Neural progenitor cell (in vitro differentiated cells): ENCODE results near the gene MOB4. TPM values are rescaled to one million over a fixed set of nuclear protein-coding genes. Genes with fewer than 3 reads are reported as not detected.

Experiments used
- DNase-seq: peaks from one replicate; pipeline ENCODE4 v3.0.0-alpha.2; 2016; ENCODE audit warnings: low spot score
- H2AFZ ChIP-seq: fragments of 200-600 bp; sonication (generic); replicated peaks from 2 replicates; pipeline ENCODE4 v1.6.1; 2016; ENCODE audit warnings: antibody characterized with exemption
- H3F3A ChIP-seq: fragments of 200-600 bp; sonication (generic); 2 replicates; pipeline ENCODE4 v1.6.1; 2016; ENCODE audit warnings: antibody characterized with exemption, low read depth
- H3K27ac ChIP-seq: fragments of 200-600 bp; sonication (generic); 2 replicates; pipeline ENCODE4 v1.5.1; 2016; ENCODE audit warnings: mild to moderate bottlenecking
- H3K27me3 ChIP-seq: fragments of 200-600 bp; sonication (generic); 2 replicates; pipeline ENCODE4 v1.6.1; 2016; ENCODE audit warnings: mild to moderate bottlenecking, moderate library complexity
- H3K36me3 ChIP-seq: fragments of 200-600 bp; sonication (generic); 2 replicates; pipeline ENCODE4 v1.5.1; 2016
- H3K4me1 ChIP-seq: fragments of 200-600 bp; sonication (generic); 2 replicates; pipeline ENCODE4 v1.6.1; 2016; ENCODE audit warnings: mixed run types
- H3K4me2 ChIP-seq: fragments of 200-600 bp; sonication (generic); 2 replicates; pipeline ENCODE4 v1.6.1; 2016
- H3K4me3 ChIP-seq: fragments of 200-600 bp; sonication (generic); 2 replicates; pipeline ENCODE4 v1.5.1; 2016
- H3K79me2 ChIP-seq: fragments of 200-600 bp; sonication (generic); 2 replicates; pipeline ENCODE4 v1.6.1; 2016; ENCODE audit warnings: low read depth
- H3K9ac ChIP-seq: fragments of 200-600 bp; sonication (generic); 2 replicates; pipeline ENCODE4 v1.6.1; 2016
- H3K9me3 ChIP-seq: fragments of 200-600 bp; sonication (generic); 2 replicates; pipeline ENCODE4 v1.5.1; 2016; ENCODE audit warnings: low read depth
- H4K20me1 ChIP-seq: fragments of 200-600 bp; sonication (generic); 2 replicates; pipeline ENCODE4 v1.6.1; 2016; ENCODE audit warnings: low read depth
- H3K27ac Mint-ChIP-seq: 3 replicates; pipeline ENCODE4 v1.8.0; 2021; ENCODE audit warnings: mixed read lengths
- H3K27me3 Mint-ChIP-seq: 2 replicates; pipeline ENCODE4 v1.8.0; 2022; ENCODE audit warnings: low read depth, mild to moderate bottlenecking, inconsistent platforms, moderate library complexity, mixed read lengths; ENCODE audit not compliant: insufficient read depth
- H3K36me3 Mint-ChIP-seq: 3 replicates; pipeline ENCODE4 v1.8.0; 2021; ENCODE audit warnings: mixed read lengths
- H3K4me1 Mint-ChIP-seq: 3 replicates; pipeline ENCODE4 v1.8.0; 2021; ENCODE audit warnings: mixed read lengths
- H3K4me3 Mint-ChIP-seq: 3 replicates; pipeline ENCODE4 v1.8.0; 2021; ENCODE audit warnings: mild to moderate bottlenecking, moderate library complexity, mixed read lengths
- H3K9me3 Mint-ChIP-seq: 3 replicates; pipeline ENCODE4 v1.8.0; 2020; ENCODE audit warnings: mixed read lengths
- CTCF ChIP-seq: fragments of 200-600 bp; sonication (generic); IDR thresholded peaks from 2 replicates; pipeline ENCODE4 v1.5.1; 2017; ENCODE audit warnings: antibody characterized with exemption, mild to moderate bottlenecking
- EZH2 ChIP-seq: fragments of 200-600 bp; sonication (generic); IDR thresholded peaks from 2 replicates; pipeline ENCODE4 v1.6.1; 2017; ENCODE audit warnings: antibody characterized with exemption, mild to moderate bottlenecking, moderate library complexity
- EZH2phosphoT487 ChIP-seq: fragments of 200-600 bp; sonication (generic); IDR thresholded peaks from 2 replicates; pipeline ENCODE4 v1.6.1; 2017; ENCODE audit warnings: antibody characterized with exemption
- total RNA-seq: library from RNA; depleted of rRNA; stranded (reverse); fragments of >200 nt; gene quantifications from 2 replicates; pipeline ENCODE4 v1.2.3, GENCODE V29; 2015; ENCODE audit warnings: low replicate concordance

Gene MOB4
- total RNA-seq, 1 donor from 2014 or later = 76.7 TPM

- H2AFZ ChIP-seq = no peak overlapping the region
- Mint-ChIP-seq H3K36me3 (peaks cover 17% of the 10 kb centered on the region), H3K4me1 (peaks cover 17% of the 10 kb centered on the region), H3K9me3 (no peaks in the 10 kb centered on the region), H3K27me3 (no peaks in the 10 kb centered on the region), H3K4me3 (no peak overlapping the region), H3K27ac (no peak overlapping the region)
- H3K4me3 ChIP-seq = no peak overlapping the region
- peaks cover 27% of the 10 kb centered on the region for H3K36me3 ChIP-seq
- no peak overlapping the region for H3K9ac ChIP-seq
- no peaks in the 10 kb centered on the region for H3K9me3 ChIP-seq
- no peak overlapping the region for H3K27ac ChIP-seq
- H4K20me1 ChIP-seq = peaks cover 19% of the 10 kb centered on the region
- DNase-seq = no peak
- H3F3A ChIP-seq = peaks cover 27% of the 10 kb centered on the region
- peaks cover 52% of the 10 kb centered on the region for H3K79me2 ChIP-seq
- H3K4me1 ChIP-seq = peaks cover 22% of the 10 kb centered on the region
- TF ChIP-seq EZH2 = no peak
- TF ChIP-seq CTCF = no peak
- TF ChIP-seq EZH2phosphoT487 = no peak
- H3K4me2 ChIP-seq = no peak overlapping the region
- no peaks in the 10 kb centered on the region for H3K27me3 ChIP-seq
Measured at GRCh38 chr2:197504000-197504399, 11.9 kb upstream of the MOB4 start.

GRCh38 chr2:197504512-197504911, 11.4 kb upstream of the MOB4 start:
- Histone ChIP-seq H3F3A (peaks cover 26% of the 10 kb centered on the region), H3K4me1 (peaks cover 22% of the 10 kb centered on the region), H3K27ac (no peak overlapping the region), H3K4me2 (no peak overlapping the region), H3K36me3 (peaks cover 27% of the 10 kb centered on the region), H4K20me1 (peaks cover 16% of the 10 kb centered on the region), H3K9me3 (no peaks in the 10 kb centered on the region), H3K27me3 (no peaks in the 10 kb centered on the region), H3K4me3 (no peak overlapping the region), H3K79me2 (peaks cover 47% of the 10 kb centered on the region), H2AFZ (no peak overlapping the region), H3K9ac (no peak overlapping the region)
- H3K9me3 Mint-ChIP-seq = no peaks in the 10 kb centered on the region
- H3K4me3 Mint-ChIP-seq = no peak overlapping the region
- no peak overlapping the region for H3K27ac Mint-ChIP-seq
- no peak for TF ChIP-seq EZH2
- no peak for TF ChIP-seq CTCF
- TF ChIP-seq EZH2phosphoT487 = no peak
- DNase-seq = no peak
- peaks cover 17% of the 10 kb centered on the region for H3K36me3 Mint-ChIP-seq
- H3K27me3 Mint-ChIP-seq = no peaks in the 10 kb centered on the region
- H3K4me1 Mint-ChIP-seq = peaks cover 17% of the 10 kb centered on the region

GRCh38 chr2:197506658-197507057, 9.2 kb upstream of the MOB4 start:
- no peaks in the 10 kb centered on the region for H3K27me3 ChIP-seq
- H3K27ac Mint-ChIP-seq = no peak overlapping the region
- no peak overlapping the region for H3K9ac ChIP-seq
- TF ChIP-seq EZH2phosphoT487 (no peak), CTCF (no peak), EZH2 (no peak)
- H3K27me3 Mint-ChIP-seq = peaks cover 2% of the 10 kb centered on the region
- no peaks in the 10 kb centered on the region for H3K9me3 Mint-ChIP-seq
- H2AFZ ChIP-seq = no peak overlapping the region
- DNase-seq = no peak
- H3K4me2 ChIP-seq = no peak overlapping the region
- peaks cover 21% of the 10 kb centered on the region for H3K36me3 ChIP-seq
- peaks cover 13% of the 10 kb centered on the region for H3K36me3 Mint-ChIP-seq
- H3K9me3 ChIP-seq = no peaks in the 10 kb centered on the region
- peaks cover 10% of the 10 kb centered on the region for H3K4me1 Mint-ChIP-seq
- no peak overlapping the region for H3K27ac ChIP-seq
- H3K79me2 ChIP-seq = peaks cover 32% of the 10 kb centered on the region
- peaks cover 7% of the 10 kb centered on the region for H4K20me1 ChIP-seq
- H3K4me1 ChIP-seq = peaks cover 13% of the 10 kb centered on the region
- no peak overlapping the region for H3K4me3 Mint-ChIP-seq
- no peak overlapping the region for H3K4me3 ChIP-seq
- H3F3A ChIP-seq = peaks cover 13% of the 10 kb centered on the region
